HAP-1 (cell line): ENCODE results near the gene DRC1.
A peak's percentile ranks its signal among the peaks of the same experiment; 100 is the strongest.

Source experiments
- DNase-seq, 2 experiments: peaks; one replicate each; pipeline ENCODE4 v3.0.0-alpha.2; 2016 to 2020; ENCODE audit warnings: low spot score in 2 of 2
- H3K27me3 ChIP-seq: fragments of 250-450 bp; sonication (Bioruptor Pico); 2 replicates; pipeline ENCODE4 v1.5.1; 2020; ENCODE audit warnings: low read depth, mild to moderate bottlenecking, moderate library complexity
- H3K36me3 ChIP-seq: fragments of 250-450 bp; sonication (Bioruptor Pico); replicated peaks from 2 replicates; pipeline ENCODE4 v1.5.1; 2020; ENCODE audit warnings: mild to moderate bottlenecking
- H3K4me1 ChIP-seq: fragments of 250-450 bp; sonication (Bioruptor Pico); 2 replicates; pipeline ENCODE4 v1.5.1; 2020; ENCODE audit warnings: mild to moderate bottlenecking
- H3K4me3 ChIP-seq: fragments of 250-450 bp; sonication (Bioruptor Pico); 2 replicates; pipeline ENCODE4 v1.5.1; 2020; ENCODE audit warnings: mild to moderate bottlenecking, moderate library complexity
- H3K9me3 ChIP-seq: fragments of 250-450 bp; sonication (Bioruptor Pico); 2 replicates; pipeline ENCODE4 v1.5.1; 2020; ENCODE audit warnings: mild to moderate bottlenecking, moderate library complexity
- in situ Hi-C: fragments of 300-500 bp; cut with MboI; formaldehyde crosslinking; loops from 3 replicates; pipeline ENCODE4 v1.14.3; 2020; ENCODE audit warnings: low sequenced_read_pairs, inconsistent platforms, mixed read lengths

The DRC1 gene

DNA sequence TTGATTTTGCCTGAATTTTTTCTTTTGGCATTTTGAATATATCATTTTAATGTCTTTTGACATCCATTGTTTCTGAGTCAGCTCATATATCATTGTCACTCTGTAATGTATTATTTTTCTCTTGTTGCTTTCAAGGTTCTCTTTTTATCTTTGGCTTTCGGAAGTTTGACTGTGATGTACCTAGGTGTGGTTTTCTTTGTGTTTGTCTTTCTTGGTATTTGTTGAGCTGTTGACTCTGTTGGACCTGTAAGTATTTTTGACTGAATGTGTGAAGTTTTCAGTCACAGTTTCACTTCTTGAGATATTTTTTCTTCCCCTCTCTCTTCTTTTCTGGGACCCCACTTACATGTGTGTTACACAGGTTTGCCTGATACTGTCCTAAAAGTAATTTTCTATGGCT lies 24.9 kb upstream of the DRC1 start:
- Histone ChIP-seq H3K4me1 (no peaks in the 10 kb centered on the region), H3K36me3 (peaks cover 28% of the 10 kb centered on the region), H3K27me3 (no peaks in the 10 kb centered on the region), H3K9me3 (no peaks in the 10 kb centered on the region), H3K4me3 (no peak overlapping the region)
- in situ Hi-C loops: no loop called here
- no peak for DNase-seq

DNA sequence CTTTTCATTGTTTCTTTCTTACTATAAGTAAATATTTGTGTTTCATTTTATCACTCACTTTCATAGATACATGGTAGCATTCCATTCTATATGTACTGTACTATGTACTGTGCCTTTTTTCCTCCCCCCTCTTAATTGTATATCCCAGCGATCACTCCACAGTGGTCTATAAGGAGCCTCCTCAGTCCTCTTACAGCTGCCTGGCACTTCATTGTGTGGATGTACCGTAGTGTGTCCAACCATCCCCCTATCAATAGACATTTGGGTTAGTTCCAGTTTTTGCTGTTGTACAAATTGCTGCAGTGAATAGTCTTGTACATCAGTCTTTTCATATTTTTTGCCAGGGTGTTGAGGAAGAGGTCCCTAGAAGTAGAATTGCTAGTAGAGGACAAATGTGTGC lies 21.4 kb upstream of the DRC1 start:
- no peaks in the 10 kb centered on the region for H3K9me3 ChIP-seq
- in situ Hi-C loops: no loop called here
- no peak overlapping the region for H3K4me3 ChIP-seq
- no peaks in the 10 kb centered on the region for H3K4me1 ChIP-seq
- H3K36me3 ChIP-seq: peaks cover 6% of the 10 kb centered on the region
- DNase-seq: no peak
- H3K27me3 ChIP-seq: no peaks in the 10 kb centered on the region

DNA sequence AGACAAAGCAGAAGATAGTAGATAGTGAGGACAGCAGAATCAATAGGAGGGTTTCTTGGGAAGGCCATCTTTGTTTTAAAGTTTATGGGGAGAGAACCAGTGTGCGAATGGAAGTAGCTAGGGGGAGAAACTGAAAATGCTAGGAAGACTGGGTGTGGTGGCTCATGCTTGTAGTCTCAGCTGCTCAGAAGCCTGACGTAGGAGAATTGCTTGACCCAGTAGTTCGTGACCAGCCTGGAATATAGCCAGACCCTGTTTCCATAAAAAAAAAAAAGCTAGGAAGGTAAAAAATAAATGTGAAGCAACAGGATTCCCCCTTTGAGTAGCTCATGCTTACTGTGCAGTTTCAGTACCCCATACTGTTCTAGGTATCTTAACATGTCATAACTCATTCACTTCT lies 19.2 kb upstream of the DRC1 start:
- in situ Hi-C loops: no loop called here
- peaks cover 3% of the 10 kb centered on the region; the same call in 1 of the 2 replicates for H3K36me3 ChIP-seq

GRCh38 chr2:26384183-26384582 lies 17.5 kb upstream of the DRC1 start:
- Histone ChIP-seq H3K27me3 (no peaks in the 10 kb centered on the region), H3K9me3 (no peaks in the 10 kb centered on the region), H3K4me3 (no peak overlapping the region), H3K36me3 (peaks cover 8% of the 10 kb centered on the region), H3K4me1 (no peaks in the 10 kb centered on the region)
- DNase-seq: peak in 1 of 2 experiments; percentile 22
- in situ Hi-C loops: no loop called here

More for the DNA sequence above, 19.2 kb upstream of the DRC1 start:
- Histone ChIP-seq H3K9me3 (no peaks in the 10 kb centered on the region), H3K27me3 (no peaks in the 10 kb centered on the region), H3K4me3 (no peak overlapping the region), H3K4me1 (no peaks in the 10 kb centered on the region)
- no peak for DNase-seq

DNA sequence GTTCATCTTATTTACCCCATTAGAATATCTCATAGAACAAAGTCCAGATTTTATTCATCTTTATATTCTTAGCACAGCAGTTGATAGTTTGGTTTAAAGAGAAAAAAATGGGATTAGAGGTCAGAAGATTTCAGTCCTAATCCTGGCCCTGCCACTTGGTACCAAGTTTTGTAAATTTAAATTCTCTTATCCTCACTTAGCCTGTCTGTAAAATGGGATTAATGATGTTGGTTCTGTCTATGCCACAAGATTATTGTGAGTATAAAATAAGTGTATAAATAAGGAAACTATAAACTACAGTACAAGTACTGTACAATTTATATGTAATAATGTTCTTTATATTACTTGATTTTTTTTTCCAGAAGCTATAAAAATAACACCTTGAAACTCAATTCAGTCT lies 17.1 kb upstream of the DRC1 start:
- H3K36me3 ChIP-seq: peaks cover 12% of the 10 kb centered on the region
- no peak for DNase-seq
- no peaks in the 10 kb centered on the region for H3K27me3 ChIP-seq
- H3K4me3 ChIP-seq: no peak overlapping the region
- H3K9me3 ChIP-seq: no peaks in the 10 kb centered on the region
- no peaks in the 10 kb centered on the region for H3K4me1 ChIP-seq
- in situ Hi-C loops: no loop called here

DNA sequence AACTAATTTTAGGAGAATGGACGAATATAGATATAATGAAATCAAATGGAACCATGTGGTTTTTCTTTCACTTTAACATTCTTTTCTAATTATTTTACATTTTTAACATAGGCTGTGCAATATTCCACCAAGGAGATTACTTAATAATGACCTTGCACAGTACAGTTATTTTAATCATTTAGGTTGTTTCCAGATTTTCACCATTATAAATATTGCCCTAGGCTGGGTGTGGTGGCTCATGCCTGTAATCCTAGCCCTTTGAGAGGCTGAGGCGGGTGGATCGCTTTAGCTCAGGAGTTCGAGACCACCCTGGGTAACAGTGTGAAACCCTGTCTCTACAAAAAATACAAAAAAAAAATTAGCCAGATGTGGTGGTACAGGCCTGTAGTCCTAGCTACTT lies 14.5 kb upstream of the DRC1 start:
- in situ Hi-C loops: no loop called here
- no peaks in the 10 kb centered on the region for H3K4me1 ChIP-seq
- no peaks in the 10 kb centered on the region for H3K27me3 ChIP-seq
- no peak overlapping the region for H3K4me3 ChIP-seq
- no peaks in the 10 kb centered on the region for H3K9me3 ChIP-seq
- H3K36me3 ChIP-seq: peaks cover 19% of the 10 kb centered on the region
- no peak for DNase-seq

DNA sequence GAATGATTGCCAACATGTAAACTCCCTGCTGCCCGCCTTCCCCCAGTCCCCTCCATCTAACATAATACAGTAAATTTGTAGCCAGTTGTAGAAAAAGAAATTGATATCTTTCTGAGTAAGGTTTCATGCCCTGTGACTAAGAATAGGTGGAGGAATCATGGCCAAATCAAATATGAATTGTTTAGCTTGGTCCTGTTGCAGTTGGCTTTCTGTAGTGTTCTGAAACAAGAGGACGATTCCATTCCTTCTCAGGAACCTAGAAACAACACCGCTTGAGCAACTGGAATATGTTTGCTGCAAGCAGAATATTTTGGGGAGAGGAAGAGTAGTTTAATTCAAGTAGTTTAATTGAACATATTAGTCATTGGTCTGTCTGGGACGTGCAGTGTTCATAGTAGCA lies 7.0 kb upstream of the DRC1 start:
- in situ Hi-C loops: no loop called here

DNA sequence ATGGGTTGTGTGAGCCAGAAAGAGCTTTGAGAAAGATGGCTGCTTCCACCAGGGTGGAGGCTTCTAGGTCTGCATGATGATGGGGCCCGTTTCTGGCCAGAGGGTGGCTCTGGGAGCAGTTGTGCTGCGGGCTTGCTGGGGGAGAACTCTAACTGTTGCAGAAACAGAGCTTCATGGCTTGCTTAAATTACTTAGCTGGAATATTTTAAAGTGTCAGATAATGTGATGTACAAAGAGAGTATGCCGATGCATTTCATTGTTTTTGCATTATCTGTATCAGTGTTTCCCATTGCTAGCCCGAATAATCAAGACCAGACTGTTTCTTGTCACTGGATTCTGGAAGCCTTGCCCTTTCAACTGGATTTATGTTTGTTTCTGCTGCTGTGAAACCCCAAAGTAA lies 6.3 kb upstream of the DRC1 start:
- in situ Hi-C loops: no loop called here
- H3K4me1 ChIP-seq: no peaks in the 10 kb centered on the region
- no peak overlapping the region for H3K4me3 ChIP-seq
- H3K27me3 ChIP-seq: no peaks in the 10 kb centered on the region
- no peak for DNase-seq
- H3K9me3 ChIP-seq: no peaks in the 10 kb centered on the region
- H3K36me3 ChIP-seq: peaks cover 4% of the 10 kb centered on the region; the same call in 1 of the 2 replicates

More for the DNA sequence above, 7.0 kb upstream of the DRC1 start:
- no peaks in the 10 kb centered on the region for H3K9me3 ChIP-seq
- H3K27me3 ChIP-seq: no peaks in the 10 kb centered on the region
- H3K4me3 ChIP-seq: no peak overlapping the region
- no peak for DNase-seq
- H3K4me1 ChIP-seq: no peaks in the 10 kb centered on the region
- H3K36me3 ChIP-seq: peaks cover 6% of the 10 kb centered on the region

- in situ Hi-C loops: no loop called here
- no peaks in the 10 kb centered on the region for H3K4me1 ChIP-seq
- H3K9me3 ChIP-seq: no peaks in the 10 kb centered on the region
- no peak overlapping the region for H3K4me3 ChIP-seq
- H3K36me3 ChIP-seq: no peaks in the 10 kb centered on the region
- DNase-seq: no peak
- H3K27me3 ChIP-seq: no peaks in the 10 kb centered on the region
Measured at GRCh38 chr2:26396734-26397298, 4.9 kb upstream of the DRC1 start.

GRCh38 chr2:26399771-26400376 lies 1.8 kb upstream of the DRC1 start:
- Histone ChIP-seq H3K9me3 (no peaks in the 10 kb centered on the region), H3K4me1 (no peaks in the 10 kb centered on the region), H3K27me3 (no peaks in the 10 kb centered on the region), H3K4me3 (no peak overlapping the region), H3K36me3 (no peaks in the 10 kb centered on the region)
- in situ Hi-C loops: no loop called here
- no peak for DNase-seq

GRCh38 chr2:26400723-26401122 lies 997 bp upstream of the DRC1 start:
- no peak for DNase-seq
- in situ Hi-C loops: no loop called here
- Histone ChIP-seq H3K9me3 (no peaks in the 10 kb centered on the region), H3K36me3 (no peaks in the 10 kb centered on the region), H3K4me1 (no peaks in the 10 kb centered on the region), H3K27me3 (no peaks in the 10 kb centered on the region), H3K4me3 (no peak overlapping the region)

DNA sequence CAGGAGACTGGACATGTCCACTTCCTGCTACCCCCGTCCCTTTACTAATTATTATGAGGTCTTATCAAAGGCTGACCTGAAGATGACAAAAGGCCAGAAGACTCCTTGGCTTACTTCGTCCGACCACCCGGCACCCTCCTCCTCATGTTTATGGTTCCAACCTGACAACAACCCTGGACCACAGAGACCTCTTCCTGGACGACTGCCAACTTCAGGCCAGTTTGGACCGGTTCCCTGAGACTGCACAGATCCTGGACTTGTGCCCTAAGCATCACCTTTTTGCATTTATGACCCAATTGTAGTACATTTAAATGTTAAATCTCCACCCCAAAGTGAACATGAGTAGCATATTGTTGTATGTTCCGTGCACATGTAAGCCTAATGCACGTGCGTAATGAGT lies 5.8 kb downstream of the DRC1 start:
- in situ Hi-C loops: no loop called here

GRCh38 chr2:26409785-26410184 lies 8.1 kb downstream of the DRC1 start:
- Histone ChIP-seq H3K4me1 (no peaks in the 10 kb centered on the region), H3K27me3 (no peaks in the 10 kb centered on the region)

More for the DNA sequence above, 5.8 kb downstream of the DRC1 start:
- Histone ChIP-seq H3K9me3 (no peaks in the 10 kb centered on the region), H3K4me1 (no peaks in the 10 kb centered on the region), H3K36me3 (no peaks in the 10 kb centered on the region), H3K4me3 (no peak overlapping the region), H3K27me3 (no peaks in the 10 kb centered on the region)
- DNase-seq: no peak

DNA sequence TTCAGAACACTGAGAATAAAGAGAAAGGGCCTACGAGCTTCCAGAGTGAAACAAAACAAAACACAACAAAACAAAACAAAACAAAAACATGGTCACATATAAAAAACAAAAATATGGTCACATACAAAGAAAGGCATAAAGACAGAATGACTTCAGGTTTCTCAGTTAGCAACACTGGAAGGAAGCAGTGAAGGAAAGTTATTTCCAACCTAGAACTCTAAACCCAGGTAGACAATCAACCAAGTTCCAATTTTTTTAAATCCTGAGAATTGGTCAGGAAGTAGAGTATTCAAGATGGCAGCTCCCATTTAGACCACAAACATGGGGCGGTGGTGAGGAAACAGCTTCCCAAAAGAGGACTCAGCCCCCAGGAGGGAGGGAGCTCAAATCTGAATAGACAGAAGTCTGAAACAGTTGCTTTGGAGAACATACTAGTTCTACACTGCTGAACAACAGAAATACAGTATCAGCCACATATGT lies 9.1 kb downstream of the DRC1 start:
- H3K9me3 ChIP-seq: no peaks in the 10 kb centered on the region
- no peak for DNase-seq
- H3K36me3 ChIP-seq: no peaks in the 10 kb centered on the region
- no peaks in the 10 kb centered on the region for H3K4me1 ChIP-seq
- no peak overlapping the region for H3K4me3 ChIP-seq
- in situ Hi-C loops: no loop called here
- H3K27me3 ChIP-seq: no peaks in the 10 kb centered on the region

More at GRCh38 chr2:26409785-26410184, 8.1 kb downstream of the DRC1 start:
- H3K4me3 ChIP-seq: no peak overlapping the region
- in situ Hi-C loops: no loop called here
- DNase-seq: no peak
- no peaks in the 10 kb centered on the region for H3K9me3 ChIP-seq
- no peaks in the 10 kb centered on the region for H3K36me3 ChIP-seq

DNA sequence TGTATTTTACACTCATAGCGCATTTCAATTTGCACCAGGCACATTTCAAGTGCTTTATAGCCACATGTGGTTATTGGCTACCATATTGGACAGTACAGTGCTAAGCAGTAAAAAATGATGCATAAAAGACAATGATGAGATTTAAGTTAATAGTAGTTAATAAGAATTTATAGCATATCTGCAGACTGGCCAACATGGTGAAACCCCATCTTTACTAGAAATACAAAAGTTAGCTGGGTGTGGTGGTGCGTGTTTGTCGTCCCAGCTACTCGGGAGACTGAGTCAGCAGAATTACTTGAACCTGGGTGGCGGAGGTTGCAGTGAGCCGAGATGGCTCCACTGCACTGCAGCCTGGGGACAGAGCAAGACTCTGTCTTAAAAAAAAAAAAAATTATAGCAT lies 9.7 kb downstream of the DRC1 start:
- no peaks in the 10 kb centered on the region for H3K4me1 ChIP-seq
- no peaks in the 10 kb centered on the region for H3K27me3 ChIP-seq
- H3K9me3 ChIP-seq: no peaks in the 10 kb centered on the region
- H3K4me3 ChIP-seq: no peak overlapping the region
- no peaks in the 10 kb centered on the region for H3K36me3 ChIP-seq
- no peak for DNase-seq
- in situ Hi-C loops: no loop called here
